Measurements from ENCODE around the gene TMEM81. TPM values are rescaled to one million over a fixed set of nuclear protein-coding genes. Genes with fewer than 3 reads are reported as not detected.

Gene TMEM81
- total RNA-seq, 8 experiments from 2014 or later, result 2.2 to 10.0 (median 4.9) TPM

DNA sequence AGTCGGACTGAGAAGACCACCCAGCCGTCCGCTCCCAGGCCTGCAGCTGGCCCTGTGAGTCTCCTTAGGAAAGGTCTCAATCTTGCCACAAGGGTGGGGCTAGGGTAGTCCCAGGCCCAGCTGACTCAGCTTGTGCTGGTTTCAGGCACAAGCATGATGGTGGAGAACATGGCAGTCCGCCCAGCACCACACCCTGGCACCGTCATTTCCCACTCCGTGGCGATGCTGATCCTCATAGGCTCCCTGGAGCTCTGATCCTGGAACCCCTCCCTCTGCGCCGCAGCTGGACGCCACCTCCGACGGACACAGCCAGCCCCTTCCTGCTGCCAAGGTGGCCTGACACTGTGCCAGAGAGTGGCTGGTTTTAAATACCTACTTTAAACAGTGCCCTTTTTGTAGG, 10.7 kb downstream of the TMEM81 start:
- Histone ChIP-seq H3K27ac (no peak overlapping the region), H3K4me3 (no peak overlapping the region), H3K4me1 (replicated peaks in 1 of 2) (no peaks in the 10 kb centered on the region)
- in situ Hi-C loops (cut with MboI; ENCODE audit: low pct_unique_long_range_greater_than_20kb in 2 of 9, low sequenced_read_pairs in 9 of 9, unreplicated experiment in 9 of 9), result loop anchor here in 1 of 9 experiments (25.0 kb wide), 1 partner anchor 111 kb away; no protein-coding TSS in a partner anchor
- 51 to 100% (median 87%) methylated on average over 1 to 11 of the region's 12 CpGs; no CpG with 5 or more reads in 2 of the 10 experiments for WGBS, 10 experiments
- peak in 4 of 8 experiments; percentile 6 to 82 (median 46) for ATAC-seq (replicated peaks in 6 of 8)

DNA sequence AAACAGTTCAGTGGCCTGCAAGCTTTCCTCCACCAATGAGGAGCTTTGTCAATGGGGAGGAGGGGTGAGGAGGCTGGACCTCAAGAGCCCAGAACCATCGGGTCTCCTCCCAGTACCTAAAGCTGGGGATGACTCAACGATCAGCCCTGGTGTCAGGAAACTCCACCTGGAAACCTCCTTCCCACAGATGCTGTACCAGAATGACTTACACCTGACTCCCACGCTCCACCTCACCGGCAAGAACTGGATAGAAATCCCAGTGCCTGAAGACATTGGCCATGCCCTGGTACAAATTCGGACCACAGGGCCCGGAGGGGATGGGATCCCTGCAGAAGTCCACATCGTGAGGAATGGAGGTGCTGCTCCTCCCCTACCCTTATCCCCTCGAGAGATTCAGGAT, 11.4 kb downstream of the TMEM81 start:
- no peaks in the 10 kb centered on the region for H3K4me1 ChIP-seq (replicated peaks in 1 of 2)
- 60 to 88% (median 78%) methylated on average over 3 to 6 of the region's 8 CpGs; no CpG with 5 or more reads in 6 of the 10 experiments for WGBS, 10 experiments
- no peak overlapping the region for H3K27ac ChIP-seq
- ATAC-seq (replicated peaks in 6 of 8), result no peak
- H3K4me3 ChIP-seq, result no peak overlapping the region
- in situ Hi-C loops (cut with MboI; ENCODE audit: low pct_unique_long_range_greater_than_20kb in 2 of 9, low sequenced_read_pairs in 9 of 9, unreplicated experiment in 9 of 9), result loop anchor here in 1 of 9 experiments (25.0 kb wide), 1 partner anchor 111 kb away; no protein-coding TSS in a partner anchor

DNA sequence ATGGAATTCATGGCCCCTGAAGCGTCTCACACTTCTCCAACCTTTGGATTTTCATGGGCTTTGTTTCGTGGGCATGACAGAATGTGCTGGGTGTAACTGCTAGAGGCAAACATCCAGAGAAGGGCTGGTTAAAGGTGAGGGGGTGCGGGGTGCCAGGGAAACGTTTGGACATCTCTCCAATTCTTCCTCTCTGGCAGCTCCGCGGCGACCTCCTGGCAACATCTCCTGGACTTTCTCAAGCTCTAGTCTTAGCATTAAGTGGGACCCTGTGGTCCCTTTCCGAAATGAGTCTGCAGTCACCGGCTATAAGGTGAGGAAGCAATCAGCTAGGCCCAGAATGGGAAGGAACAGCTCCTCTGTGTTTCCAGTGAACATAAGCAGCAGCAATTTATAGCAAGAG, 12.0 kb downstream of the TMEM81 start:
- peak in 1 of 8 experiments; percentile 27 for ATAC-seq (replicated peaks in 6 of 8)
- Histone ChIP-seq H3K4me1 (replicated peaks in 1 of 2) (no peaks in the 10 kb centered on the region), H3K27ac (no peak overlapping the region), H3K4me3 (no peak overlapping the region)
- in situ Hi-C loops (cut with MboI; ENCODE audit: low pct_unique_long_range_greater_than_20kb in 2 of 9, low sequenced_read_pairs in 9 of 9, unreplicated experiment in 9 of 9), result loop anchor here in 1 of 9 experiments (25.0 kb wide), 1 partner anchor 110 kb away; no protein-coding TSS in a partner anchor
- WGBS, 10 experiments, result 60 to 92% (median 84%) methylated on average over 1 to 9 of the region's 9 CpGs; no CpG with 5 or more reads in 4 of the 10 experiments

DNA sequence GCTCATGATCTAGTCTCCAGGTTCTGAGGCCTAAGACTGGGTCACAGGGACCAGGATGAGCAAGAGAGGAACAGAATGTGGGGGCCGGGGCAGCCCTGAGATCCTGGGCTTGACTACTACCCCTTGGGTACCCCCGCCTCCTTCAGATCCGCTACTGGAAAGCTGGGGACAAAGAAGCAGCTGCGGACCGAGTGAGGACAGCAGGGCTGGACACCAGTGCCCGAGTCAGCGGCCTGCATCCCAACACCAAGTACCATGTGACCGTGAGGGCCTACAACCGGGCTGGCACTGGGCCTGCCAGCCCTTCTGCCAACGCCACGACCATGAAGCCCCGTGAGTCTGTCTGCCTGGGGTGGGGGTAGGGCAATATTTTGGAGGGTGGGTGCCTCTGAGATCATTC, 12.5 kb downstream of the TMEM81 start:
- no peak for ATAC-seq (replicated peaks in 6 of 8)
- 81 to 100% (median 96%) methylated on average over 2 to 9 of the region's 12 CpGs; no CpG with 5 or more reads in 6 of the 10 experiments for whole genome bisulfite sequencing, 10 experiments
- no peak overlapping the region for H3K27ac ChIP-seq
- in situ Hi-C loops (cut with MboI; ENCODE audit: low pct_unique_long_range_greater_than_20kb in 2 of 9, low sequenced_read_pairs in 9 of 9, unreplicated experiment in 9 of 9), result loop anchor here in 1 of 9 experiments (25.0 kb wide), 1 partner anchor 110 kb away; no protein-coding TSS in a partner anchor
- H3K4me1 ChIP-seq (replicated peaks in 1 of 2), result no peaks in the 10 kb centered on the region
- H3K4me3 ChIP-seq, result no peak overlapping the region

DNA sequence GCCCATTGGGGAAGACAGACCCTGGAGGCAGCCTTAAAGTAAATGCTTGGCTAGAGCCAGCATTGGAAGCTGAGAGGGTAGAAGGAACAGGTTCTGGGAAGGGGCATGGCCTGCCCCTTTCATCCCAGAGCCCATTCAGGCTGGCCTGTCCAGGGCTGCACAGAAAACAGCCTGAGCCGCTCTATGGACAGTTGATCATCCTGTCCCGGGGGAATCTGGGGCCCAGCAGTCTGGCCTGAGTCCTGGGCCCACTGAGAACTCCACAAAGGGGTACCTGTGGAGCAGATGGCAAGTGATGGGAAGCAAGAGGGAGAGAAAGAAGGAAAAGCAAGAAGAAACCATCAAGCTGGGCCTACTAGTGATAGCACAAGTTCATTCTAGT, 13.2 kb downstream of the TMEM81 start:
- Histone ChIP-seq H3K4me3 (no peak overlapping the region), H3K4me1 (replicated peaks in 1 of 2) (no peaks in the 10 kb centered on the region), H3K27ac (no peak overlapping the region)
- no peak for ATAC-seq (replicated peaks in 6 of 8)
- 64 to 100% (median 97%) methylated on average over 1 to 2 of the region's 2 CpGs; no CpG with 5 or more reads in 4 of the 10 experiments for WGBS, 10 experiments
- in situ Hi-C loops (cut with MboI; ENCODE audit: low pct_unique_long_range_greater_than_20kb in 2 of 9, low sequenced_read_pairs in 9 of 9, unreplicated experiment in 9 of 9), result loop anchor here in 1 of 9 experiments (25.0 kb wide), 1 partner anchor 109 kb away; no protein-coding TSS in a partner anchor

DNA sequence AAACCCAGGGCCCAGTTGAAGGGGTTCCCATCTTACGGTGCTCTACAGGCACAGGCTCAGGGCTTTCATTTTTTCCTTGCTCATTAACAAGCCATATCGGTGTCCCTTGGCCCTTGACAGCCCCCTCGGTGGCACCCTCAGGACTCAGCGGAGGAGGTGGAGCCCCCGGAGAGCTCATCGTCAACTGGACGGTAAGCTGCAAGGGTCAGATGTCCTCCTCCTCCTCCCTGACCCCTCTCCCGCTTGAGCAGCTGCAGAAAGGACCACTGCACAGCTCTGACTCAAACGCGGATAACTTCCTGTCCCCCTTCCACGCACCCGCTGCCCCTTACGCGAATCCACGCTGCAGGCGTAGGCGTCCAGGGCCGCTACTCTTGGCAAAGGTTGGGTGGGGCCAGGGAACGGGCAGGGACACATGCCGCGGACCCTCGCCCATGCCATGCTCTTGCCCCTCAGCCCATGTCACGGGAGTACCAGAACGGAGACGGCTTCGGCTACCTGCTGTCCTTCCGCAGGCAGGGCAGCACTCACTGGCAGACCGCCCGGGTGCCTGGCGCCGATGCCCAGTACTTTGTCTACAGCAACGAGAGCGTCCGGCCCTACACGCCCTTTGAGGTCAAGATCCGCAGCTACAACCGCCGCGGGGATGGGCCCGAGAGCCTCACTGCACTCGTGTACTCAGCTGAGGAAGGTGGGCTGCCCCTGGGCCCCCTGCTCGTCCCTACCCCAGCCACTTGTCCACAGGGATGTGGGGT, 14.7 kb downstream of the TMEM81 start:
- 65 to 98% (median 79%) methylated on average over 4 to 28 of the region's 42 CpGs; no CpG with 5 or more reads in 4 of the 10 experiments for WGBS, 10 experiments
- in situ Hi-C loops (cut with MboI; ENCODE audit: low pct_unique_long_range_greater_than_20kb in 2 of 9, low sequenced_read_pairs in 9 of 9, unreplicated experiment in 9 of 9), result loop anchor here in 4 of 9 experiments (10.0 to 25.0 kb wide), 3 partner anchors 75 to 107 kb away; no protein-coding TSS in a partner anchor
- H3K27ac ChIP-seq, result no peak overlapping the region
- H3K4me1 ChIP-seq (replicated peaks in 1 of 2), result no peaks in the 10 kb centered on the region
- no peak overlapping the region for H3K4me3 ChIP-seq
- no peak for ATAC-seq (replicated peaks in 6 of 8)

DNA sequence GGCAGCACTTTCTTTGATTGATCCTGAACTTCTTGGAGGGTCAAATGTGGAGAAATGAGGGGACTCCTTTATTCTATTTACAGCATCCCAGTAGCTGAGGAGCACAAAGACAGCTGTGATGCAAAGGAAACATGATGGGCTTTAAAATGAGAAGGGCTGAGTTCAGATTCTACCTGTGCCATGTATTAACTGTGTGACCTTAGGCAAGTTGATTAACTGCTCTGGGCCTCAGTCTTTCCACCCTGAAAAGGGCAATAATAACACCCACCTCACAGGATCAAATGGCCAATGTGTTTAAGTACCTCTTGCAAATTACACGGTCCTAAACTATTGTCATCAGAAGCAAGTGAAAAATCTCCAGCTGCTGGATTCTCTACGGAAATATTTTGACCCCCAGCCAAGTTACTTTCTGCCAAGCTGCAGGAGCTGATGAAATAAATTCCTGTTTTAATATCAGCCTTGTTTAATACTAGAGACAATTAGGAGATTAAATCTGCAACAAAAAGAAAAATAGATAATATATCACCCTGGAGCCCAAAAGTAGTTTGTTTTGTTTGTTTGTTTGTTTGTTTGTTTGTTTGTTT, 15.7 kb downstream of the TMEM81 start:
- WGBS, 10 experiments, result 0 to 91% (median 71%) methylated on average over 1 to 2 of the region's 2 CpGs; no CpG with 5 or more reads in 4 of the 10 experiments
- no peak overlapping the region for H3K27ac ChIP-seq
- no peaks in the 10 kb centered on the region for H3K4me1 ChIP-seq (replicated peaks in 1 of 2)
- H3K4me3 ChIP-seq, result no peak overlapping the region
- in situ Hi-C loops (cut with MboI; ENCODE audit: low pct_unique_long_range_greater_than_20kb in 2 of 9, low sequenced_read_pairs in 9 of 9, unreplicated experiment in 9 of 9), result loop anchor here in 4 of 9 experiments (10.0 to 25.0 kb wide), 3 partner anchors 74 to 106 kb away; no protein-coding TSS in a partner anchor
- no peak for ATAC-seq (replicated peaks in 6 of 8)

DNA sequence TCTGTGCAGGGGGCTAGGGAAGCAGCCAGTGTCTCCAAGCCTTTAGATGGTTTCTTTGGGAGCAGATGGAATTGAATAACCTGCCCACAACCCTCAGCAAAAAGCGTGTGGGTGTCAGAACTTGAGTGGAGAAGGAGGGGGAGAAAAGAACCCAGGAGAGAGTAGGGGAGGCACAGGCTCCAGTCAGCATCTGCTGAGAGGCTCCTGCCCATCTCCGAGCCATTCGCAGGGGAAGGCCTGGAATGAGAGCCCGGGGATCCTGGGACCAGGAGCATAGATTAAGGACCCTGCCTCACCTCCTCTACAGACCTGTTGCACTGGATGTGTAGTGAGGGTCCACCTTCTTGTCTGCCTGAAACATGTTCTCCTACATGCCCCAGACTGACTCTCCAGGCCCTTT, 16.3 kb downstream of the TMEM81 start:
- 65 to 85% (median 81%) methylated on average over 1 to 4 of the region's 4 CpGs; no CpG with 5 or more reads in 6 of the 10 experiments for WGBS, 10 experiments
- no peak for ATAC-seq (replicated peaks in 6 of 8)
- no peak overlapping the region for H3K4me3 ChIP-seq
- in situ Hi-C loops (cut with MboI; ENCODE audit: low pct_unique_long_range_greater_than_20kb in 2 of 9, low sequenced_read_pairs in 9 of 9, unreplicated experiment in 9 of 9), result loop anchor here in 4 of 9 experiments (10.0 to 25.0 kb wide), 3 partner anchors 73 to 106 kb away; no protein-coding TSS in a partner anchor
- no peaks in the 10 kb centered on the region for H3K4me1 ChIP-seq (replicated peaks in 1 of 2)
- H3K27ac ChIP-seq, result no peak overlapping the region

DNA sequence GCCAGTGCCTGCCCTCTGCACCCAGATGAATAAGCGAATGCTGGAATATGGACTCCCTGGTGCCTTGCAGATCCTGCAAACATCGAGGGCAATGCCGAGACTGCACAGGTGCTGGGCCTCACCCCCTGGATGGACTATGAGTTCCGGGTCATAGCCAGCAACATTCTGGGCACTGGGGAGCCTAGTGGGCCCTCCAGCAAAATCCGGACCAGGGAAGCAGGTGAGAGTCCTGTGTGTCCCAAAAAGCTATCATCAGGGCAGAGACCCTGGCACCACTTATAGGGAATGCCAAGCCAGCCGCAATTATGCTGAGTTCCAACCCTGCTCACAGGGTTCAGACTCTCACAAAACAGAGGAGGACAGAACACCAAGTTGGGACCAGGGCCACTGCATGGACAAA, 17.2 kb downstream of the TMEM81 start:
- no peak for ATAC-seq (replicated peaks in 6 of 8)
- in situ Hi-C loops (cut with MboI; ENCODE audit: low pct_unique_long_range_greater_than_20kb in 2 of 9, low sequenced_read_pairs in 9 of 9, unreplicated experiment in 9 of 9), result loop anchor here in 4 of 9 experiments (10.0 to 25.0 kb wide), 3 partner anchors 72 to 105 kb away; no protein-coding TSS in a partner anchor
- Histone ChIP-seq H3K27ac (no peak overlapping the region), H3K4me3 (no peak overlapping the region), H3K4me1 (replicated peaks in 1 of 2) (no peaks in the 10 kb centered on the region)
- WGBS, 10 experiments, result 50 to 100% (median 89%) methylated on average over 1 to 6 of the region's 6 CpGs; no CpG with 5 or more reads in 1 of the 10 experiments

DNA sequence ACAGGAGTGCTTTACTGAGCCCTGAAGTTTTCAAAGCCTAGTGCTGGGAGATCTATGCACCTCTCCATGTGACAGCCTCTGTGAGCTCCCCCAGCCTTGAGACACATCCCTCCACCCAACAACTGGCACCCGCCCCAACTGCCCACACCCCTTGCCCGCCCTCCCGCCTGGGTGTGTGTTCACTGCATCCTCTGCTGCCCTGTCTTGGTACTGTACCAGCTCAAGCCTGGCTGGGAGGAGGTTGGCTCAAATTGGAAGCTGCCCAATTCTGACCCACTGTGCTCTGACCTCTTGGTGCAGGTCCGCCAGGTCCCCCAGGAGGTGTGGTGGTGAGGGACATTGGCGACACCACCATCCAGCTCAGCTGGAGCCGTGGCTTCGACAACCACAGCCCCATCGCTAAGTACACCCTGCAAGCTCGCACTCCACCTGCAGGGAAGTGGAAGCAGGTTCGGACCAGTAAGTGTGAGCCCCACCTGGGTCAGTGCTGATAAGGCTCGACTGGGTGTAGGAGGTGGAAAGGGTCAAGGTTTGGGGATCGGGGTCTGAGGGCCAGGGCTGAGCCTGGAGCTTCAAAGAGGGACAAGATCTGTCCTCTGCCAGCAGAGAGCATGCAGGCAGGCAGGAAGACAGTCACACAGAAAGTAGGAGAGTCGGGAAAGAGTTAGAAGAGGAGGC, 18.0 kb downstream of the TMEM81 start:
- in situ Hi-C loops (cut with MboI; ENCODE audit: low pct_unique_long_range_greater_than_20kb in 2 of 9, low sequenced_read_pairs in 9 of 9, unreplicated experiment in 9 of 9), result loop anchor here in 4 of 9 experiments (10.0 to 25.0 kb wide), 3 partner anchors 71 to 104 kb away; no protein-coding TSS in a partner anchor
- no peak overlapping the region for H3K4me3 ChIP-seq
- WGBS, 10 experiments, result 43 to 86% (median 74%) methylated on average over 2 to 9 of the region's 13 CpGs; no CpG with 5 or more reads in 4 of the 10 experiments
- peaks cover 0 to 7% of the 10 kb centered on the region in 2 donors for H3K4me1 ChIP-seq (replicated peaks in 1 of 2)
- H3K27ac ChIP-seq, result no peak overlapping the region
- peak in 3 of 8 experiments; percentile 60 to 83 (median 62) for ATAC-seq (replicated peaks in 6 of 8)

DNA sequence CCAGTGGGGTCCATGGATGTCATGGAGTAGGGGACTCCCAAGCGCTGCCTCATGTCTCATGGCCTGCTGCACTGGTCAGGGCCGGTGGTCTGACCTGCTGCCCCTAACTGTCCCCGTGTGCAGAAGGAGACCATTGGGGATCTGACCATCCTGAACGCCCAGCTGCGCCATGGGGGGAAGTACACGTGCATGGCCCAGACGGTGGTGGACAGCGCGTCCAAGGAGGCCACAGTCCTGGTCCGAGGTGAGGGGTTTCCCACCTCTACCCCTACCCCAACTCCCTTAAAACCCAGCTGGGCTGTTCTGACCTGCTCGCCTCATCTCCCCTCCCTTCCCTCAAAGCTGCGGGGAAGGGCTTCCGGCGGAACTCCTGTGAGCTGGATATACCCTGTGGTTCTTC, 18.6 kb downstream of the TMEM81 start:
- Histone ChIP-seq H3K27ac (no peak overlapping the region), H3K4me1 (replicated peaks in 1 of 2) (peaks cover 0 to 8% of the 10 kb centered on the region in 2 donors), H3K4me3 (no peak overlapping the region)
- no peak for ATAC-seq (replicated peaks in 6 of 8)
- 78 to 100% (median 93%) methylated on average over 1 to 11 of the region's 14 CpGs; no CpG with 5 or more reads in 5 of the 10 experiments for WGBS, 10 experiments
- in situ Hi-C loops (cut with MboI; ENCODE audit: low pct_unique_long_range_greater_than_20kb in 2 of 9, low sequenced_read_pairs in 9 of 9, unreplicated experiment in 9 of 9), result loop anchor here in 4 of 9 experiments (10.0 to 25.0 kb wide), 3 partner anchors 71 to 103 kb away; no protein-coding TSS in a partner anchor

DNA sequence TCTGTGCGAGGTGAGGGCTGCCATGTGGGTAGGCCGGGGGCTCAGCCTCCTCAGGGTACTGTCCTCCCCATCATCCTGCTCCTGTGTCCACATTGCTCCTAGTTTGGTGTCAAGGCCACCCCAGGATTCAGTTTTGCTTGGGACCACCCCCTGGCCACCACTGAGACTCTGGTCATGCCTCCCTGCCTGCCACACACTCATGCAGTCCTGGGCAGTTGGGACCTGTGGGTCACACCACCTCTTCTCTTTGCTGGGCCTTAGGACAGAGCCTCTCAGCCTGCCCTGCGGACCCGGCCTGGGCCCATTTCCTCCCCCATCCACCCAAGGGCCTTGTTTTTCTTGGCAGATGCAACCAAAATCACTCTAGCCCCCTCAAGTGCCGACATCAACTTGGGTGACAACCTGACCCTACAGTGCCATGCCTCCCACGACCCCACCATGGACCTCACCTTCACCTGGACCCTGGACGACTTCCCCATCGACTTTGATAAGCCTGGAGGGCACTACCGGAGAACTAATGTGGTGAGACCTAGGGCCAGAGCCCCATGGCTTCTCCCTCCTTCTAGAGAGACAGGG, 19.4 kb downstream of the TMEM81 start:
- Histone ChIP-seq H3K4me3 (no peak overlapping the region), H3K4me1 (replicated peaks in 1 of 2) (peaks cover 0 to 8% of the 10 kb centered on the region in 2 donors), H3K27ac (no peak overlapping the region)
- in situ Hi-C loops (cut with MboI; ENCODE audit: low pct_unique_long_range_greater_than_20kb in 2 of 9, low sequenced_read_pairs in 9 of 9, unreplicated experiment in 9 of 9), result loop anchor here in 5 of 9 experiments (5.0 to 25.0 kb wide), 4 partner anchors 70 to 103 kb away; no protein-coding TSS in a partner anchor
- no peak for ATAC-seq (replicated peaks in 6 of 8)
- WGBS, 10 experiments, result 67 to 92% (median 90%) methylated on average over 2 to 9 of the region's 9 CpGs; no CpG with 5 or more reads in 5 of the 10 experiments

Measured in motor neuron (in vitro differentiated cells).